Activated CD4-positive, alpha-beta T cell treated with anti-CD3 and anti-CD28 coated beads, Interleukin-2, amount 50 U/mL, for 1 hour (primary cell): Measurements from ENCODE around the gene RNF31.
A peak's percentile ranks its signal among the peaks of the same experiment; 100 is the strongest.
"Not testable (repeated sequence)": the region's sequence is repeated elsewhere in the genome, so short reads cannot be mapped to it uniquely, and the experiment has no call there.

Source experiments
- DNase-seq: peaks from one replicate; pipeline ENCODE4 v3.0.0-alpha.2; 2020

Gene RNF31

GRCh38 chr14:24146978-24147760, at the start of gene RNF31:
TSS of gene RNF31 (plus strand) at chr14:24147498. CDS start at chr14:24147699, 201 bp downstream.
- peak; percentile 97 for DNase-seq

- no peak for DNase-seq
Measured at GRCh38 chr14:24098229-24098926, 48.9 kb upstream of the RNF31 start.

- no peak for DNase-seq
Measured at GRCh38 chr14:24098927-24099813, 48.1 kb upstream of the RNF31 start.

- no peak for DNase-seq
Measured at GRCh38 chr14:24100197-24100981, 46.9 kb upstream of the RNF31 start.

- no peak for DNase-seq
Measured at GRCh38 chr14:24100982-24101494, 46.3 kb upstream of the RNF31 start.

GRCh38 chr14:24102357-24103048, 44.8 kb upstream of the RNF31 start:
- DNase-seq = no peak

GRCh38 chr14:24103451-24103850, 43.8 kb upstream of the RNF31 start:
- DNase-seq = no peak

- DNase-seq = not testable (repeated sequence)
Measured at GRCh38 chr14:24105609-24106239, 41.6 kb upstream of the RNF31 start.

GRCh38 chr14:24106672-24107271, 40.5 kb upstream of the RNF31 start:
- no peak for DNase-seq

- DNase-seq = no peak
Measured at GRCh38 chr14:24108336-24108874, 38.9 kb upstream of the RNF31 start.

- no peak for DNase-seq
Measured at GRCh38 chr14:24110060-24110459, 37.2 kb upstream of the RNF31 start.

GRCh38 chr14:24110523-24110922, 36.8 kb upstream of the RNF31 start:
- DNase-seq = no peak

GRCh38 chr14:24113379-24113800, 33.9 kb upstream of the RNF31 start:
- DNase-seq = no peak

GRCh38 chr14:24113801-24114531, 33.3 kb upstream of the RNF31 start:
- DNase-seq = peak; percentile 73

GRCh38 chr14:24114532-24115421, 32.5 kb upstream of the RNF31 start, which contains the start of the genes DCAF11 and NRL:
TSS of gene DCAF11 (plus strand) at chr14:24114777. CDS start at chr14:24115595, 818 bp downstream.
TSS of gene NRL (minus strand) at chr14:24114949. CDS start at chr14:24082848, 32,101 bp downstream.
- DNase-seq = peak; percentile 98

- DNase-seq = no peak
Measured at GRCh38 chr14:24115422-24116127, 31.7 kb upstream of the RNF31 start.

- no peak for DNase-seq
Measured at GRCh38 chr14:24116128-24116814, 31.0 kb upstream of the RNF31 start.
